ENCODE results near the gene CCDC60. TPM values are rescaled to one million over a fixed set of nuclear protein-coding genes. Genes with fewer than 3 reads are reported as not detected.

CCDC60 gene, protein sequence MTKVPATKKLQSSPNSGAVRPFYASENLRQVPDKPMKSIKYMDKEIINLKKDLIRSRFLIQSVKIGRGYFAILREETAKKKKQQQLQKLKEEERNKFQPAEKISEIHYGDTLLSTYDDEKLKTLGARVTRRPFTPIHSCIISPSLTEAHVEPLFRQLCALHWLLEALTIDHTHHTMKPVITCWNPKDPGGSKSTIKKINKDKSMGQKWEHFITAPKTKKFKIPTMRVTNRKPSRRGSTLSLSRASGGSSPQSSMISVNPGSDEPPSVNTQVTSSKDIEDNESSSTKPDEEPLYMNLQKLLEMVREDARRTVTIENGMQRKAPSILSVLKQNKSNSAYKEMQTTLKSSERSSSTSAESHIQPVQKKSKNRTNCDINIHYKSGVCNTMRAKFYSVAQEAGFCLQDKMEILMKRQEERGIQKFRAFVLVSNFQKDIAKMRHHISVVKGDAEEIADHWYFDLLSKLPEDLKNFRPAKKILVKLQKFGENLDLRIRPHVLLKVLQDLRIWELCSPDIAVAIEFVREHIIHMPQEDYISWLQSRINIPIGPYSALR
- total RNA-seq (2014; rRNA removed; shearing (Covaris generic)): not detected in 2 replicates

GRCh38 chr12:119334430-119335170 is at the start of gene CCDC60:
TSS of gene CCDC60 (plus strand) at chr12:119334729. CDS start at chr12:119335177, 448 bp downstream.

Other genes with a start within 250 kb of the CCDC60 start
- 2.4 and 2.9 TPM in 2 replicates for gene HSPB8, start 155.8 kb upstream of the CCDC60 start, total RNA-seq (2014; rRNA removed; shearing (Covaris generic))

Measured in A375 (cell line).